ENCODE data around the gene RRAD.

Gene RRAD

DNA sequence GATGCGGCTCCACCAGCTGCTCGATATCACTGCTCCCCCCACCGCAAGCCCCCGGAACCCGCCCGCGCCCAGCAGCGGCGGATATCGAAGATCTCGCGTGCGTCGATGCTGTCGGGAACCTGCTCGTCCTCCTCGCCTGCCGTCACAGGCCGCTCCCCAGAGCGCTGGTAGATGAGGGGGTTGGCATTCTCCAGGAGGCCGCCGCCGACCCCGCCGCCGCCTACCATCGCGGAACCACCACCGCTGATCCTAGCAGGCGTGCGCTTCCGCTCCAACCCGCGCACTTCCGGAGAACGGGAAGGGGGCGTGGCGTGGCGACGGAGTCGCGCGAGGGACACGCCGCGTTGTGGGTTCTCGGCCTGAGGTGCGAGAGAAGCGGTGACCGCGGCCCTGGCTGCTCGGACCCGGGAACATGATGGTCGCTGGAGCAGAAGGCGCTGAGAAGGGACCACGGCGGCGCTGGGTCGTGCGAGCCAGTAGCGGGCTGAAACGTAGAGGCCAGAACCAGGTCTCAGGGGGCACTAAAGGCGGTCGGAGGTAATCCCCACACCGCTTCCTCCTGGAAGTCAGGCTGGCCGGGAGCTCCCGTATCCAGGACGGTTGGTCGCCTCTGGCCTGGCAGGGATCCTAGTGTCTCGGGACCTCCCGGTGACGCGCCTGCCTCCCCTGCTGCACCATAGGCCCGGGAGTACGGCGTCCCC, 9.0 kb upstream of the RRAD start, which contains the start of gene CIAO2B (continued):
- TF ChIP-seq, protein P1, sequence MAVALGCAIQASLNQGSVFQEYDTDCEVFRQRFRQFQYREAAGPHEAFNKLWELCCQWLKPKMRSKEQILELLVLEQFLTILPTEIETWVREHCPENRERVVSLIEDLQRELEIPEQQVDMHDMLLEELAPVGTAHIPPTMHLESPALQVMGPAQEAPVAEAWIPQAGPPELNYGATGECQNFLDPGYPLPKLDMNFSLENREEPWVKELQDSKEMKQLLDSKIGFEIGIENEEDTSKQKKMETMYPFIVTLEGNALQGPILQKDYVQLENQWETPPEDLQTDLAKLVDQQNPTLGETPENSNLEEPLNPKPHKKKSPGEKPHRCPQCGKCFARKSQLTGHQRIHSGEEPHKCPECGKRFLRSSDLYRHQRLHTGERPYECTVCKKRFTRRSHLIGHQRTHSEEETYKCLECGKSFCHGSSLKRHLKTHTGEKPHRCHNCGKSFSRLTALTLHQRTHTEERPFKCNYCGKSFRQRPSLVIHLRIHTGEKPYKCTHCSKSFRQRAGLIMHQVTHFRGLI (tag by site-specific recombination; IDR thresholded peaks at IDR 0.05), result 0 out of 2 replicates have a peak, but pooled peaks have one; percentile 25
- TF ChIP-seq ZNF600 (tag by site-specific recombination; IDR thresholded peaks at IDR 0.05) (peak; percentile 46; the same call in 1 of the 2 replicates), MZF1 (tag by site-specific recombination; IDR thresholded peaks at IDR 0.05; ENCODE audit: borderline replicate concordance) (peak; percentile 57; the same call in 1 of the 2 replicates), ZNF2 (tag by site-specific recombination; IDR thresholded peaks at IDR 0.05) (peak; percentile 68; the same call in 1 of the 2 replicates), ZNF610 (tag by site-specific recombination; IDR thresholded peaks at IDR 0.05; ENCODE audit: borderline replicate concordance) (peak; percentile 55; the same call in 1 of the 2 replicates), EGR2 (tag by site-specific recombination; IDR thresholded peaks at IDR 0.05; ENCODE audit: low read depth) (peak; percentile 90), ZBTB44 (tag by site-specific recombination; IDR thresholded peaks at IDR 0.05) (no peak), KLF10 (tag by site-specific recombination; IDR thresholded peaks at IDR 0.05) (peak; percentile 53; the same call in 1 of the 2 replicates), ZNF350 (tag by site-specific recombination; IDR thresholded peaks at IDR 0.05) (no peak), ZNF518A (tag by site-specific recombination; conservative IDR thresholded peaks at IDR 0.05; ENCODE audit: low read depth) (peak; percentile 32; the same call in 1 of the 2 replicates), ZNF10 (tag by site-specific recombination; IDR thresholded peaks at IDR 0.05) (peak; percentile 49; the same call in 1 of the 2 replicates), WT1 (tag by site-specific recombination; IDR thresholded peaks at IDR 0.05) (no peak), ZNF654 (tag by site-specific recombination; IDR thresholded peaks at IDR 0.05; ENCODE audit: low read depth) (no peak), ZSCAN23 (tag by site-specific recombination; IDR thresholded peaks at IDR 0.05) (no peak), ZBTB8A (tag by site-specific recombination; IDR thresholded peaks at IDR 0.05) (0 out of 2 replicates have a peak, but pooled peaks have one; percentile 30), ZNF121 (tag by site-specific recombination; IDR thresholded peaks at IDR 0.05) (peak; percentile 38; the same call in 1 of the 2 replicates), ZNF776 (tag by site-specific recombination; IDR thresholded peaks at IDR 0.05; ENCODE audit: borderline replicate concordance) (no peak), ZNF785 (tag by site-specific recombination; IDR thresholded peaks at IDR 0.05) (no peak), ZNF335 (tag by site-specific recombination; conservative IDR thresholded peaks at IDR 0.05) (peak; percentile 92), HOXC10 (CRISPR knock-in tag; IDR thresholded peaks at IDR 0.05) (no peak), ZFHX2 (tag by site-specific recombination; conservative IDR thresholded peaks at IDR 0.05) (peak; percentile 89)
- TF ChIP-seq, protein P2, sequence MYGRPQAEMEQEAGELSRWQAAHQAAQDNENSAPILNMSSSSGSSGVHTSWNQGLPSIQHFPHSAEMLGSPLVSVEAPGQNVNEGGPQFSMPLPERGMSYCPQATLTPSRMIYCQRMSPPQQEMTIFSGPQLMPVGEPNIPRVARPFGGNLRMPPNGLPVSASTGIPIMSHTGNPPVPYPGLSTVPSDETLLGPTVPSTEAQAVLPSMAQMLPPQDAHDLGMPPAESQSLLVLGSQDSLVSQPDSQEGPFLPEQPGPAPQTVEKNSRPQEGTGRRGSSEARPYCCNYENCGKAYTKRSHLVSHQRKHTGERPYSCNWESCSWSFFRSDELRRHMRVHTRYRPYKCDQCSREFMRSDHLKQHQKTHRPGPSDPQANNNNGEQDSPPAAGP (tag by site-specific recombination; IDR thresholded peaks at IDR 0.05), result peak; percentile 21; the same call in 1 of the 2 replicates
- TF ChIP-seq, protein P3, sequence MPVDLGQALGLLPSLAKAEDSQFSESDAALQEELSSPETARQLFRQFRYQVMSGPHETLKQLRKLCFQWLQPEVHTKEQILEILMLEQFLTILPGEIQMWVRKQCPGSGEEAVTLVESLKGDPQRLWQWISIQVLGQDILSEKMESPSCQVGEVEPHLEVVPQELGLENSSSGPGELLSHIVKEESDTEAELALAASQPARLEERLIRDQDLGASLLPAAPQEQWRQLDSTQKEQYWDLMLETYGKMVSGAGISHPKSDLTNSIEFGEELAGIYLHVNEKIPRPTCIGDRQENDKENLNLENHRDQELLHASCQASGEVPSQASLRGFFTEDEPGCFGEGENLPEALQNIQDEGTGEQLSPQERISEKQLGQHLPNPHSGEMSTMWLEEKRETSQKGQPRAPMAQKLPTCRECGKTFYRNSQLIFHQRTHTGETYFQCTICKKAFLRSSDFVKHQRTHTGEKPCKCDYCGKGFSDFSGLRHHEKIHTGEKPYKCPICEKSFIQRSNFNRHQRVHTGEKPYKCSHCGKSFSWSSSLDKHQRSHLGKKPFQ (tag by site-specific recombination; IDR thresholded peaks at IDR 0.05), result no peak
- TF ChIP-seq, protein P4, sequence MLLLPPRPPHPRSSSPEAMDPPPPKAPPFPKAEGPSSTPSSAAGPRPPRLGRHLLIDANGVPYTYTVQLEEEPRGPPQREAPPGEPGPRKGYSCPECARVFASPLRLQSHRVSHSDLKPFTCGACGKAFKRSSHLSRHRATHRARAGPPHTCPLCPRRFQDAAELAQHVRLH (tag by site-specific recombination; IDR thresholded peaks at IDR 0.05), result peak; percentile 91
- TF ChIP-seq, protein P5, sequence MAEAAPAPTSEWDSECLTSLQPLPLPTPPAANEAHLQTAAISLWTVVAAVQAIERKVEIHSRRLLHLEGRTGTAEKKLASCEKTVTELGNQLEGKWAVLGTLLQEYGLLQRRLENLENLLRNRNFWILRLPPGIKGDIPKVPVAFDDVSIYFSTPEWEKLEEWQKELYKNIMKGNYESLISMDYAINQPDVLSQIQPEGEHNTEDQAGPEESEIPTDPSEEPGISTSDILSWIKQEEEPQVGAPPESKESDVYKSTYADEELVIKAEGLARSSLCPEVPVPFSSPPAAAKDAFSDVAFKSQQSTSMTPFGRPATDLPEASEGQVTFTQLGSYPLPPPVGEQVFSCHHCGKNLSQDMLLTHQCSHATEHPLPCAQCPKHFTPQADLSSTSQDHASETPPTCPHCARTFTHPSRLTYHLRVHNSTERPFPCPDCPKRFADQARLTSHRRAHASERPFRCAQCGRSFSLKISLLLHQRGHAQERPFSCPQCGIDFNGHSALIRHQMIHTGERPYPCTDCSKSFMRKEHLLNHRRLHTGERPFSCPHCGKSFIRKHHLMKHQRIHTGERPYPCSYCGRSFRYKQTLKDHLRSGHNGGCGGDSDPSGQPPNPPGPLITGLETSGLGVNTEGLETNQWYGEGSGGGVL (tag by site-specific recombination; IDR thresholded peaks at IDR 0.05), result peak; percentile 73

Data from HEK293 (cell line).